Hindlimb muscle (tissue), 1 donor: ENCODE data around the gene KDM2B. TPM values are rescaled to one million over a fixed set of nuclear protein-coding genes. Genes with fewer than 3 reads are reported as not detected.
"Not testable (repeated sequence)": the region's sequence is repeated elsewhere in the genome, so short reads cannot be mapped to it uniquely, and the experiment has no call there.

Experiments
- DNase-seq: peaks from one replicate; pipeline ENCODE4 v3.0.0-alpha.2; 2013
- polyA plus RNA-seq: library from polyadenylated mRNA; unstranded; fragments of 120-200 nt; gene quantifications from one replicate; pipeline ENCODE4 v1.2.1, GENCODE V29; 2013; ENCODE audit not compliant: insufficient read length

KDM2B gene
- polyA plus RNA-seq, 1 donor = 23.1 TPM

DNA sequence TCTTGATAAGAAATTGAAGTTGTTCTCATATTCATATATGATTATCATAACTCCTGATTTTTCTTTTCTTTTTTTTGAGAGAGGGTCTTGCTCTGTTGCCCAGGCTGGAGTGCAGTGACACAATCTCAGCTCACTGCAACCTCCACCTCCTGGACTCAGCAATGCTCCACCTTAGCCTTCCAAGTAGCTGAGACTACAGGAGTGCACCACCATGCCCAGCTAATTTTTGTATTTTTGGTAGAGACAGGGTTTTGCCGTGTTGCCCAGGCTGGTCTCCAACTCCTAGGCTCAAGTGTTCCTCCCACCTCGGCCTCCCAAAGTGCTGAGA, 2.5 kb upstream of the KDM2B start:
- DNase-seq = not testable (repeated sequence)

- DNase-seq = no peak
Measured at GRCh38 chr12:121582583-121583333, 1.9 kb upstream of the KDM2B start.

DNA sequence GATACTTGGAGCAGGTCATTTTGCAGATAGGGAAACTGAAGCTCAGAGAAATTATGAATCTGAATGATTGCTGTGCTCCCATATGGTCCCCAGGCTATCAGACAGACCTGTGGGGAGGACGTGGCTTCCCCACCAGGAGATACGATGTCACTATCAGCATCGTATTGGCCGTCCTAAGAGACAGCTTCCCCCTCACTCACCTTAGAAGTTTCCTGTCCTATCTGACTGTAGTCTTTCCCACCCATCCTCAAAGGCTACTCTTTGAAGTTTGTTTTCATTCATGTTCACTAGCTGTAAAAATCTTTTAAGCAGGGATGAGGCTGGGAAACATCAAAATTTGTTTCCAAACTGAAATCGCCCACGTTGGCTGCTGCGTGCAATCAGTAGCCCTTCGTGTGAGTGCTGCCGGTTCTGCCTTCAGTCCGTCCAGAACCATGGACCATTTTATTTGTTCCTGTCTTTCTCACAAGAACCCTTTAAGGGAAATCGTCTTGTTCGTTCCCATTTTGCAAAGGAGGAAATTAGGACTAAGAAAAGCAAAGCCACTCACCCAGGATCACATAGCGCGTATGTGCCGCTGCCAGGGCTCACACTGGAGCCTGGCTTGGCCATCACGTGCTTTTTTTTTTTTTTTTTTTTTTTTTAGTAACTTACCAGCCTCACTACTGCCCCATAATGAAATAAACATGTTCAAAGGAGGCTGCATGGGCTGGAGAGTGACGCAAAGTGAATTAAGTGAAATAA, 1.0 kb upstream of the KDM2B start:
- DNase-seq = no peak

- DNase-seq = peak; percentile 76
Measured at GRCh38 chr12:121579981-121580868, 598 bp downstream of the KDM2B start.

DNA sequence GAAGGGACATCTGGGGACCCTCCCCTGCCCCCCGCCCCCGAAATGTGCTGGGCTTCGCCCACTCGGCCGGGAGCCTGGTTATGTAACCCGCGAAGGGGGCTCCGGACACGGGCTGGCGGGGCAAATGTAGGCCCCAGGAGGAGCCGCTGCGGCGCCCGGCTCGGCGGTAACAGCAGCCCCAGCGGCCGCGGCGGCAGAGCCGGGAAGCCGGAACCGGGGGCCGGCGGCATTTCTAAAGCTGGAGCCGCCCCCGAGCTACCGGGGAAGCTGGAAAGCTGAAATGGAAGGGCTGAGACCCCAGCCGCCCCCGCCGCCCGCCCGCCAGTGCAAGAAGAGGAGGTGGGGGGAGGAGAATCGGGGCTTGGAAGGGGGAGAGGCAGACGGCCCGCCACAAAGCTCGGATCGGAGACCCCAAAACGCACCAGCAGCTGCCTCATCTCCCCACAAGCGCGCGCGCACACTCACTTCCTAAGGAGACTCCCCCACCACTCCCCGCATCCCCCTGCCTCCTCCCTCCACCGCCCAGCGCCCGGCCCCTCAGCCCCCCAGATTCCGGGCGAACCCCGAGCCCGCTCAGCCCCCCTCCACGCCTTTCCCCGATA, 1.5 kb downstream of the KDM2B start:
- no peak for DNase-seq

DNA sequence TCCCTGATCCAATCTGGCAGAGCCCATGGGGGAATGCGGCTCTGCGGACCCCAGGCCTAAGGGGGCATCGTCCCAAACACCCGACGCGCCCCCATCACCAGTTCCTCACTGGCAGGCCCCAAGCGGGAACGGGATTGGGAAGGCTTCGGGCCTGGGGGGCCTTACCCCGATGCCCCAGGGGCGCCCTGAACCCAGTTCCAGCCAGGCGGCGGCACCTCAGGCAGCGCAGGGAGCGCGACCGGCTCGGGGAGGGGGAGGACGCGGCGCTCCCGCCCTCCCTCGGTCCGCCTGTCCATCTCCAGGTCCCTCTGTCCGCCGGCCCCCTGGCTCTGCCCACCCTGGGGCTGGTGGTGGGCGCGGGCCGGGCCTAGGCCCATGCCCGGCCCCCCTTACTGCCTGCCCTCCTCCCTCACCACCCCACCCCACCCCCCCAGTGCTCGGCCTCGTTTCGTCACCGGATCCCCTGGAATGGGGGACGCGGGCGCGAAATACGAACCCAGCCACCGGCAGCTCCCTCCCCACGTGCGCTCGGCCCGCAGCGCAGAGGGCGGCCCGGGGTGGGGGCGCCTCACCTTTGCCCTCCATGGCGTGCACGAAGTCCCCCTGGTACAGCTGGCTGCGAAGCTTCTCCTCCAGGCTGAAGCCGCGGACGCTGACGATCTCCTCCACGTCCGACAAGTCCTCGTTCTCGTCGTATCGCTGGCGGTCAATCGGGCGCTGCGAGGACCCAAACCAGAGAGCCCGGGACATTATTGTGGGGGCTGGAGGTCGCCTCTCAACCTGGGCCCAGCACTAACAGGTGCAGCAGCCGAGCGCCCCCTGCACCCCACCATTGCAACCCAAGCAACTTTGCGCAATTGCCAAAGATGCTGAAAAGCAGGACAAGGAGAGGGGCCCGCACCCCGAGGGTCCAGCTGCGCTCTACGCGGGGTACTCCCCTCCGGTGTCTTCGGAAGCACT, 2.3 kb downstream of the KDM2B start:
- DNase-seq = no peak

DNA sequence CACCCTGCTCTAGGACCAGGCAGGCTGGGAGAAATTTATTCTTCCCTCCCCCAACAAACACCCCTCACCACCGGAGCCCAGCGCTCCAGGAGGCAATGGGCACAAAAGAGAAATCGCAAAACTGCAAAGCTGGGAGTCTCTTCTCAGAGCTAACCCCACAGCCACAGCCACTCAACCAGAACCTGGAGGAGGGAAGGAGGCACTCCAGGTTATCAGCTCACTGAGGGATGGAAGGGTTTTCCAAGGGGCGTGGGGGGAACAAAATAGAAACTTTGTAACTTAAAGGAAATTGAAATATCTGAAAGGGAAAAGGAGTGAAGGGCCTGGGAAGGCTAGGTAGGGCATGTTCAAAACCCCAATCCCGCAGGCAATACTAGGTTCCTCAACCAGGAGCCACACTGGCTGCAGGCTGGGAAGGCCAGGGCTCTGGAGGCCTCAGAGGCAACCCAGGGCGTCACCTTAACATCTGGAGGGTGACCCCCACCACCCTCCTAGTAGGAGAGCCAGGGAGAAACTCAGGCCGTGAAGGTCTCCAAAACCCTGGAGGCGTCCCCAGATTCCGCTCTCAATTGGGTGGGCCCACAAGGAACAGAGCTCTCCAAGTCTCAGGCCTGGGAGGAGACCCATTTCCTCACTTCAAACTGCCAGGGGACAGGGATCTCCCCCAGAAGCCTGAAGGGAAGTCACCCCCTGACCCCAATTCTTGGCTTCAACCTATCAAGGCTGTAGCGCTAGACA, 3.2 kb downstream of the KDM2B start:
- no peak for DNase-seq

GRCh38 chr12:121576851-121577391, 3.9 kb downstream of the KDM2B start:
- DNase-seq = no peak

- no peak for DNase-seq
Measured at GRCh38 chr12:121575952-121576625, 4.7 kb downstream of the KDM2B start.

GRCh38 chr12:121575051-121575450, 5.8 kb downstream of the KDM2B start:
- DNase-seq = no peak

DNA sequence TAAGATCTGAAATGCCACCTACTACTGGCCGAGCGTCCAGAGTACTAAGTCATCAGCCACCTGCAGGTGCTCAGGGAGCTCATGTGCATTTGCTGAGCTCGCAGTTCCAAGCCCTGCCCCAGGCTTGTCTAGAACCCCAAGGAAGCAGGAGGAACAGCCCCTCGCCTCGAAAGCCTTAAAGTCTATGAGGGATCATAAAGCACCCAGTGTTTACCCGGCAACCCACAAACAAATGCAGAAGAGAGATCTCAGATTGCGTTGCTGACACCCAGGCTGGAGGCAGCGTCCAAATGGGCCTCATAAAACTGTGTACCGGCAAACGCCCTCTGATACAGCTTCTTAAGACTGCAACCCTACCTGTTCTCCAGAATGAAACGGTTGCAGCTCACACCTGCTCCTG, 6.8 kb downstream of the KDM2B start:
- no peak for DNase-seq

DNA sequence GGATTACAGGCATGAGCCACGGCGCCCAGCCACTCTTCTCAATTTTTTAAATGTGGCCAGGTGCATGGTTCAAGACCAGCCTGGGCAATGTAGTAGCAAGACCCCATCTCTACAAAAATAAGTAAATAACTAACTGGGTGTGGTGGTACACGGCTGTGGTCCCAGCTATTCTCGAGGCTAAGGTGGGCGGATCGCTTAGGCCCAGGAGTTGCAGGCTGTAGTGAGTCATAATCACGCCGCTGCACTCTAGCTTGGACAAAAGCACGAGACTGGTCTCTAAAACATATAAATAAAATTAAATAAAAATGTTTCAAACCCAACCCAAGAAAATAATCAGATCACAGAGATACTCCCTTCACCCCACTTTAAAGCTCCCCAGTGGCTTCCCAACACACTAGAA, 8.9 kb downstream of the KDM2B start:
- DNase-seq = no peak

DNA sequence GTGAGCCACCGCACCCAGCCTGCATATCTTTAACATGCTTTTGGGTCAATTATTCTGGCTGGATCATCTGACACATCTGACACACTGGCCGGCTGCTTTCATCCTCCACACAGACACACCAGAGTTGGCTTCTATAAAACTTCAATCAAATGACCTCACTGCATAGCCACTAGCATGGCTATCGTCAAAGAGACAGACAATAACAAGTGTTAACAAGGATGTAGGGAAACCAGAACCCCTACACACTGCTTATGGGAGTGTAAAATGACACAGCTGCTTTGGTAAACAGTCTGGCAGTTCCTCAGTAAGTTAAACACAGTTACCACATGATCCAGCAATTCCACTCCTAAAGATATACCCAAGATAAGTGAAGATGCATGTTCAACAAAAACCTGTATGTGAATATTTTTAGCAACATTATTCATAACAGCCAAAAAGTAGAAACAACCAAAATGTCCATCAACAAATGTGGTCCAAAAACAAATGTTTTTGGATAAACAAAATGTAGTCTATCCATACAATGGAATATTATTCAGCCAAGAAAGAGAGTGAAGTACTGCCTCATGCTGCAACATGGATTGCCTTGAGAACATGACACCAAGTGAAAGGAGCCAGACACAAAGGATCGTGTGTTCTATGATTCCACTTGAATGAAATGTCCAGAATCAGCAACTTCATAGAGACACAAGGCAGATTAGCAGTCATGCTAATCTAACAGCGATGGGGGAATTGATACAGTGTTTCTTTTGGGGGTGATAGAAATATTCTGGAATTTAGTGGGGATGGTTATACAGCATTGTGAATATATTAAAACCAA, 10.1 kb downstream of the KDM2B start:
- no peak for DNase-seq

- DNase-seq = peak; percentile 79
Measured at GRCh38 chr12:121568971-121569751, 11.7 kb downstream of the KDM2B start.

DNA sequence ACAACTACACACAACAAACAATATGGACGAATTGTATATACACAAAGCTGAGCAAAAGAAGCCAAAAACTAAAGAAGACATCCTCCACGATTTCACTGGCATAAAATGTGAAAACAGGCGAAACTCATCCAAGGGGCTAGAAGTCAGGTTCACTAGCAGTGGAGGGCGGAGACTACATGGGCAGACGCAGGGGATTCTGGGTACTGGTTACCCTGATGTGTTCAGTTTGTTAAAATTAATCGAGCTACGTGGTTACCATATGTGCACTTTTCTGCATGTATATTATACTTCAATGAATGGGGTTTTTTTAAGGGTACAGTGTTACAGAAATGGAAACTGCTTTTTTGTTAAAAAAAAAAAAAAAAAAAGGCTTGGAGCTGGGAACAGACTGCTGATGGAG, 12.3 kb downstream of the KDM2B start:
- no peak for DNase-seq

DNA sequence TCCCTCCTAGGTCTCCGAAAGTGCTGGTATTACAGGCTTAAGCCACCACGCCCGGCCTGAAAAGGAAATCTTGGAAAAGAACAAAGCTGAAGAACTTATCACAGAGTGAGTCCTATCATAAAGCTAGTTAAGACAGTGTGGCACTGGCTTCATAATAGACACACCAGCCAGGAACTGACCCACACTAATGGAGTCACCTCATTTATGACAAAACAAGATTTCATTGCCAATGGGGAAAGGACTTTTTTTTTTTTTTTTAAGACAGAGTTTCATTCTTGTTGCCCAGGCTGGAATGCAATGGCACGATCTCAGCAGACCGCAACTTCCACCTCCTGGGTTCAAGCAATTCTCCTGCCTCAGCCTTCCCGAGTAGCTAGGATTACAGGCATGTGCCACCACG, 15.7 kb downstream of the KDM2B start:
- no peak for DNase-seq

- DNase-seq = no peak
Measured at GRCh38 chr12:121562488-121562887, 18.3 kb downstream of the KDM2B start.

DNA sequence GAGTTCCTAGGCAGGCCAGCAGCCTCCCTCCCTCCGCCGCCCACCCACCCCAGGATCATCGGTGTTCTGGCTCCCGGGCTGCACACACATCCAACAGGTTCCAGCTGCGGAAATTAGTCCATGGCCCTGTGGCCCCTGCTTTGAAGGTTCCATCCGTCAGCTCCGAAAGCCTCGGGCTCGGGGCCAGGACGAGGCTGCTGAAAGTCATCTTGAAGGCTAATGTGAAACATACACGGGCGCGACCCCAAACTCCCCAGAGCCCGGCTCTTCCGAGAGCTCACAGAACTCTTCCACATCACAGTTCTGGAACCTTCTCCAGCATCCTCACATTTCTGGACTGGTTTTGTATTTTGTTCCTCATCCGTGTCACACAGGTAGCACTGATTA, 19.8 kb downstream of the KDM2B start:
- DNase-seq = no peak
